H9 (cell line): ENCODE data around the gene PTBP3. TPM values are rescaled to one million over a fixed set of nuclear protein-coding genes. Genes with fewer than 3 reads are reported as not detected.

Experiments used
- DNase-seq: peaks from one replicate; pipeline ENCODE4 v3.0.0-alpha.2; 2017
- H2AFZ ChIP-seq: one replicate; pipeline ENCODE4 v1.6.1; 2013; ENCODE audit warnings: mild to moderate bottlenecking, low read length, control low read depth, moderate library complexity
- H2AK5ac ChIP-seq: 2 replicates; pipeline ENCODE4 v1.6.1; 2013; ENCODE audit warnings: low read length, control low read depth, mixed read lengths; ENCODE audit not compliant: insufficient read length
- H2BK120ac ChIP-seq: one replicate; pipeline ENCODE4 v1.6.1; 2013; ENCODE audit warnings: low read depth, mild to moderate bottlenecking, low read length, control low read depth, inconsistent platforms; ENCODE audit not compliant: poor library complexity, severe bottlenecking
- H2BK12ac ChIP-seq: 2 replicates; pipeline ENCODE4 v1.6.1; 2013; ENCODE audit warnings: low read length, control low read depth, mixed read lengths, low read depth; ENCODE audit not compliant: insufficient read length
- H2BK15ac ChIP-seq: 2 replicates; pipeline ENCODE4 v1.6.1; 2013; ENCODE audit warnings: low read depth, low read length, control low read depth
- H2BK20ac ChIP-seq: one replicate; pipeline ENCODE4 v1.6.1; 2013; ENCODE audit warnings: low read depth, mild to moderate bottlenecking, low read length, control low read depth, inconsistent platforms; ENCODE audit not compliant: poor library complexity, severe bottlenecking
- H2BK5ac ChIP-seq: 2 replicates; pipeline ENCODE4 v1.6.1; 2013; ENCODE audit warnings: low read length, control low read depth, mixed read lengths; ENCODE audit not compliant: insufficient read length
- H3K14ac ChIP-seq: 2 replicates; pipeline ENCODE4 v1.6.1; 2013; ENCODE audit warnings: low read length, control low read depth; ENCODE audit not compliant: insufficient read depth
- H3K18ac ChIP-seq: 2 replicates; pipeline ENCODE4 v1.6.1; 2013; ENCODE audit warnings: low read depth, mild to moderate bottlenecking, mixed read lengths, low read length, control low read depth; ENCODE audit not compliant: insufficient read length
- H3K23ac ChIP-seq: 2 replicates; pipeline ENCODE4 v1.6.1; 2013; ENCODE audit warnings: low read length, control low read depth, mixed read lengths, low read depth; ENCODE audit not compliant: insufficient read length
- H3K23me2 ChIP-seq: 2 replicates; pipeline ENCODE4 v1.6.1; 2013; ENCODE audit warnings: low read depth, mild to moderate bottlenecking, mixed read lengths, low read length, control low read depth; ENCODE audit not compliant: insufficient read length, poor library complexity, severe bottlenecking
- H3K27ac ChIP-seq: 2 replicates; pipeline ENCODE4 v1.5.1; 2013; ENCODE audit warnings: low read length, control low read depth, mixed read lengths, low read depth; ENCODE audit not compliant: insufficient read length
- H3K27me3 ChIP-seq: 2 replicates; pipeline ENCODE4 v1.6.1; 2013; ENCODE audit warnings: low read length, control low read depth, inconsistent platforms; ENCODE audit not compliant: insufficient read depth
- H3K4ac ChIP-seq: 2 replicates; pipeline ENCODE4 v1.6.1; 2013; ENCODE audit warnings: low read depth, mild to moderate bottlenecking, control low read depth, inconsistent platforms, low read length, moderate library complexity
- H3K4me1 ChIP-seq: 2 replicates; pipeline ENCODE4 v1.6.1; 2013; ENCODE audit warnings: low read length, control low read depth, inconsistent platforms; ENCODE audit not compliant: insufficient read depth
- H3K4me2 ChIP-seq: 2 replicates; pipeline ENCODE4 v1.6.1; 2013; ENCODE audit warnings: low read length, control low read depth, mixed read lengths; ENCODE audit not compliant: insufficient read length, insufficient read depth
- H3K56ac ChIP-seq: 2 replicates; pipeline ENCODE4 v1.6.1; 2013; ENCODE audit warnings: low read depth, mild to moderate bottlenecking, mixed read lengths, low read length, control low read depth; ENCODE audit not compliant: insufficient read length
- H3K79me1 ChIP-seq: 2 replicates; pipeline ENCODE4 v1.6.1; 2013; ENCODE audit warnings: low read depth, mild to moderate bottlenecking, moderate library complexity, low read length, control low read depth, inconsistent platforms; ENCODE audit not compliant: insufficient read depth, poor library complexity, severe bottlenecking
- H3K79me2 ChIP-seq: 2 replicates; pipeline ENCODE4 v1.6.1; 2013; ENCODE audit warnings: low read length, control low read depth, inconsistent platforms; ENCODE audit not compliant: insufficient read depth
- H3K9ac ChIP-seq: 2 replicates; pipeline ENCODE4 v1.6.1; 2013; ENCODE audit warnings: low read length, control low read depth, mixed read lengths; ENCODE audit not compliant: insufficient read length; ENCODE audit errors: extremely low read depth
- H3K9me3 ChIP-seq: one replicate; pipeline ENCODE4 v1.6.1; 2013; ENCODE audit warnings: low read depth, low read length, inconsistent platforms; ENCODE audit not compliant: control insufficient read depth
- H3T11ph ChIP-seq: one replicate; pipeline ENCODE4 v1.6.1; 2013; ENCODE audit warnings: mild to moderate bottlenecking, low read length, control low read depth, inconsistent platforms
- H4K20me1 ChIP-seq: one replicate; pipeline ENCODE4 v1.6.1; 2013; ENCODE audit not compliant: control insufficient read depth, insufficient read length, insufficient read depth
- H4K5ac ChIP-seq: 2 replicates; pipeline ENCODE4 v1.6.1; 2013; ENCODE audit warnings: low read depth, mild to moderate bottlenecking, mixed read lengths, low read length, control low read depth; ENCODE audit not compliant: insufficient read length
- H4K8ac ChIP-seq: replicated peaks from 2 replicates; pipeline ENCODE4 v1.6.1; 2013; ENCODE audit warnings: low read length, control low read depth, mixed read lengths, low read depth; ENCODE audit not compliant: insufficient read length
- H4K91ac ChIP-seq: 2 replicates; pipeline ENCODE4 v1.6.1; 2013; ENCODE audit warnings: low read depth, mild to moderate bottlenecking, moderate library complexity, mixed read lengths, low read length, control low read depth; ENCODE audit not compliant: insufficient read length
- H3K27ac Mint-ChIP-seq, 3 experiments: 2 replicates in 2 of 3; 3 replicates in 1 of 3; pipeline ENCODE4 v1.8.0; 2020 to 2021; ENCODE audit warnings: mixed read lengths in 3 of 3, mild to moderate bottlenecking in 1 of 3, moderate library complexity in 1 of 3
- H3K27me3 Mint-ChIP-seq: 2 replicates; pipeline ENCODE4 v1.8.0; 2021; ENCODE audit warnings: low read depth, mild to moderate bottlenecking, moderate library complexity, mixed read lengths
- H3K36me3 Mint-ChIP-seq, 3 experiments: 2 replicates in 2 of 3; 3 replicates in 1 of 3; pipeline ENCODE4 v1.8.0; 2020 to 2021; ENCODE audit warnings: low read depth in 3 of 3, mixed read lengths in 3 of 3; ENCODE audit not compliant: insufficient read depth in 1 of 3
- H3K4me1 Mint-ChIP-seq, 2 experiments: 2 replicates each; pipeline ENCODE4 v1.8.0; 2020; ENCODE audit warnings: mixed read lengths in 2 of 2
- H3K4me3 Mint-ChIP-seq, 2 experiments: 2 replicates in 1 of 2; 3 replicates in 1 of 2; pipeline ENCODE4 v1.8.0; 2020 to 2021; ENCODE audit warnings: mild to moderate bottlenecking in 2 of 2, mixed read lengths in 2 of 2, moderate library complexity in 1 of 2
- H3K9me3 Mint-ChIP-seq, 2 experiments: 2 replicates in 1 of 2; 3 replicates in 1 of 2; pipeline ENCODE4 v1.8.0; 2020; ENCODE audit warnings: mild to moderate bottlenecking in 2 of 2, mixed read lengths in 2 of 2, moderate library complexity in 1 of 2
- CTCF ChIP-seq: fragments of 200-600 bp; sonication (generic); conservative IDR thresholded peaks from 3 replicates; pipeline ENCODE4 v1.8.0; 2021; ENCODE audit warnings: antibody characterized with exemption, mild to moderate bottlenecking
- WGBS: extraction: QIAGEN DNeasy Blood & Tissue Kit; methylation state at CpG from one replicate; pipeline ENCODE4 v1.1.7; 2013; ENCODE audit warnings: missing lambda C conversion rate, low lambda C conversion rate, mixed read lengths; ENCODE audit not compliant: insufficient read length; ENCODE audit errors: extremely low coverage; 5-methylcytosine and 5-hydroxymethylcytosine counted together
- total RNA-seq: library from RNA; stranded (reverse); gene quantifications from 2 replicates; pipeline ENCODE4 v1.2.1, GENCODE V29; 2021

The PTBP3 gene
- total RNA-seq, 1 experiment from 2014 or later: 89.5 TPM

DNA sequence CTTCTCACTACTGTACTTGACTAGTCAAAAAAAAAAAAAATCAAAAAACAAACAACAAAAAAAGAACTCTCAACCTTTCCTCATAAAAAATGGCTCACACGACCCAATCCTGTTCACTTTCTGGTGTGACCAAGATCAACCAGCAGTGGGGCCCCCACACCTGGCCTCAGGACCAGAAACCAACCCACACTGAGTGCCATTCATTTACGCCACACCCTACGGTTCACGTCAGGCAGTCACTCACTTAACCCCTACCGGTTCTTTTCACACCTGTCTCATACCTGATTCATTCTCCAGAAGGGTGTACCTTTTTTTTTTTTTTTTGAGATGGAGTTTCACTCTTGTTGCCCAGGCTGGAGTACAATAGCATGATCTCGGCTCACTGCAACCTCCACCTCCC is 164.1 kb downstream of the PTBP3 start:
- TF ChIP-seq CTCF: no peak

More for the DNA sequence above, 164.1 kb downstream of the PTBP3 start:
- Histone ChIP-seq H4K5ac (no peak overlapping the region), H3K4me2 (no peak overlapping the region), H3K23me2 (peaks cover 1% of the 10 kb centered on the region), H2BK120ac (no peak overlapping the region), H3K4me1 (peaks cover 13% of the 10 kb centered on the region; the same call in 1 of the 2 replicates), H2BK5ac (no peak overlapping the region), H3K79me1 (no peaks in the 10 kb centered on the region), H2BK12ac (no peak overlapping the region), H3K9ac (no peak overlapping the region), H2BK20ac (no peak overlapping the region), H2AK5ac (no peak overlapping the region), H2BK15ac (no peak overlapping the region), H3K27me3 (no peaks in the 10 kb centered on the region), H4K8ac (no peak overlapping the region), H3K27ac (no peak overlapping the region), H4K91ac (no peak overlapping the region), H3K14ac (no peak overlapping the region), H3K56ac (no peak overlapping the region), H4K20me1 (no peaks in the 10 kb centered on the region), H3K9me3 (no peaks in the 10 kb centered on the region), H3K18ac (no peak overlapping the region), H3K23ac (no peak overlapping the region), H3T11ph (no peak overlapping the region), H3K79me2 (no peaks in the 10 kb centered on the region), H3K4ac (no peak overlapping the region), H2AFZ (no peak overlapping the region)
- H3K4me1 Mint-ChIP-seq: peaks cover 36 to 41% of the 10 kb centered on the region in 2 experiments
- H3K36me3 Mint-ChIP-seq: no peaks in the 10 kb centered on the region; a peak in 2 of 7 replicates
- no peak overlapping the region; a peak in 1 of 5 replicates for H3K4me3 Mint-ChIP-seq
- peaks cover 14% of the 10 kb centered on the region for H3K27me3 Mint-ChIP-seq
- H3K9me3 Mint-ChIP-seq: no peaks in the 10 kb centered on the region
- WGBS: no CpG with 5 or more reads among the region's 6 CpGs
- DNase-seq: no peak
- no peak overlapping the region; a peak in 2 of 7 replicates for H3K27ac Mint-ChIP-seq
